HG03025 (cell line): ENCODE results near the gene PAX5.

ENCODE experiments used
- ATAC-seq: cut with Tn5 transposase; IDR thresholded peaks from one replicate; pipeline ENCODE4 v1.9.1; 2021; ENCODE audit warnings: mild to moderate bottlenecking, moderate library complexity; ENCODE audit not compliant: unreplicated experiment, low FRiP score

PAX5 gene

GRCh38 chr9:37037503-37038301 is 3.6 kb upstream of the PAX5 start:
- ATAC-seq: no peak

GRCh38 chr9:37036776-37037502 is 2.9 kb upstream of the PAX5 start:
- ATAC-seq: no peak

GRCh38 chr9:37036371-37036775 is 2.3 kb upstream of the PAX5 start:
- no peak for ATAC-seq

GRCh38 chr9:37035648-37036370 is 1.7 kb upstream of the PAX5 start:
- no peak for ATAC-seq

GRCh38 chr9:37034938-37035647 is 1.0 kb upstream of the PAX5 start:
- ATAC-seq: no peak

- ATAC-seq: no peak
These were observed 353 bp upstream of the PAX5 start for GRCh38 chr9:37034305-37034937.

- ATAC-seq: no peak
These were observed 927 bp downstream of the PAX5 start for GRCh38 chr9:37033141-37033540.

GRCh38 chr9:37032713-37033112 is 1.4 kb downstream of the PAX5 start:
- no peak for ATAC-seq

- no peak for ATAC-seq
These were observed 2.2 kb downstream of the PAX5 start for GRCh38 chr9:37031902-37032301.

GRCh38 chr9:37031081-37031480 is 3.0 kb downstream of the PAX5 start:
- no peak for ATAC-seq

- no peak for ATAC-seq
These were observed 3.5 kb downstream of the PAX5 start for GRCh38 chr9:37030611-37030939.

GRCh38 chr9:37029776-37030610 is 4.1 kb downstream of the PAX5 start:
- no peak for ATAC-seq

- no peak for ATAC-seq
These were observed 4.7 kb downstream of the PAX5 start for GRCh38 chr9:37029304-37029775.

GRCh38 chr9:37028420-37029031 is 5.5 kb downstream of the PAX5 start:
- ATAC-seq: no peak

- peak; percentile 66 for ATAC-seq
These were observed 6.3 kb downstream of the PAX5 start for GRCh38 chr9:37027582-37028419.

- ATAC-seq: no peak
These were observed 7.0 kb downstream of the PAX5 start for GRCh38 chr9:37026931-37027581.

- no peak for ATAC-seq
These were observed 7.7 kb downstream of the PAX5 start for GRCh38 chr9:37026113-37026930.
